ENCODE measurements around the gene SYT1.

DNA sequence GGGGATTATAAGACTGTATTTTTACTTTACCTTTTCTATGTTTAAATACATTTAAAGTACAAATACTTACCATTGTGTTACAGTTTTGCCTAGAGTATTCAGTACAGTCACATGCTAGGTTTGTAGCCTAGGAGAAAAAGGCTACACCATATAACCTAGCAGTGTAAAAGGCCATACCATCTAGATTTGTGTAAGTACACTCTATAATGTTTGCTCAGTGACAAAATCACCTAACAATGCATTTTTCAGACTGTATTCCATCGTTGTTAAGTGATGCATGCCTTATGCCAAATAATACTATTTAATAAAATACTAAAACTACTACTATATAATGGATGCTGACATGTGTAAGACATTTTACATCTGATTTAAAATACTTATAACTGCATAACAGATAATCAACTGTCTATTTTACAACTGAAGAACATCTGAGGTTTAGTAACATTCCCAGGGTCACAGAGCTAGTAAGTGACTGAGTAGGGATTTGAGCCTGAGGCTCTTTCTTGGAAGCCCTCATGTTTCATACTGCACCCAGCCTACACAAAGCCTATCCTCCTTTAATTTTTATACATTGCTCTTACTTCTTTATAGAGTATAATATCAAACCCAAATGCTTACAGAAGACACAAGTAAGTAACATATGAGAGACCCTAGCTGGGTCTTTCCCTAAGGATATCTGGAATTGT lies 296.8 kb downstream of the SYT1 start:
- TF ChIP-seq POLR2A (IDR thresholded peaks at IDR 0.05; ENCODE audit: low read depth, low read length): no peak
- TF ChIP-seq POLR2AphosphoS5 (IDR thresholded peaks at IDR 0.05; ENCODE audit: low read depth, low read length): no peak

All from GM12892 (cell line).